HepG2 (cell line): ENCODE data around the gene HSD17B11. TPM values are rescaled to one million over a fixed set of nuclear protein-coding genes. Genes with fewer than 3 reads are reported as not detected.

Source experiments
- DMAP1 ChIP-seq: IDR thresholded peaks from 2 replicates; pipeline ENCODE4 v1.6.1; 2016
- ESRRA ChIP-seq: sonication (generic); formaldehyde crosslinking; IDR thresholded peaks from 2 replicates; pipeline ENCODE4 v1.5.1; 2020; ENCODE audit warnings: mild to moderate bottlenecking, low read depth, missing genetic modification reagents
- HNRNPLL ChIP-seq: fragments of 200-400 bp; formaldehyde crosslinking; IDR thresholded peaks from 2 replicates; pipeline ENCODE4 v1.6.1; 2017; ENCODE audit warnings: mild to moderate bottlenecking, low read depth, low read length; ENCODE audit not compliant: poor library complexity, severe bottlenecking
- KDM5A ChIP-seq: fragments of 200-600 bp; sonication (generic); IDR thresholded peaks from 2 replicates; pipeline ENCODE4 v1.7.0; 2018; ENCODE audit warnings: antibody characterized with exemption, mild to moderate bottlenecking, low read length, borderline replicate concordance
- MIER2 ChIP-seq: IDR thresholded peaks from 2 replicates; pipeline ENCODE4 v1.6.1; 2016; ENCODE audit warnings: missing biosample characterization, missing genetic modification reagents
- NR2F2 ChIP-seq: IDR thresholded peaks from 2 replicates; pipeline ENCODE4 v1.6.1; 2012; ENCODE audit warnings: low read depth, inconsistent platforms, borderline replicate concordance
- PBX3 ChIP-seq: sonication (generic); formaldehyde crosslinking; IDR thresholded peaks from 2 replicates; pipeline ENCODE4 v1.8.1; 2023; ENCODE audit warnings: missing genetic modification reagents, inconsistent platforms, borderline replicate concordance
- POGZ ChIP-seq: sonication (generic); formaldehyde crosslinking; IDR thresholded peaks from 2 replicates; pipeline ENCODE4 v1.4.0; 2020; ENCODE audit warnings: mild to moderate bottlenecking, missing genetic modification reagents
- PRDM4 ChIP-seq: sonication (generic); formaldehyde crosslinking; IDR thresholded peaks from 2 replicates; pipeline ENCODE4 v1.9.0; 2021; ENCODE audit warnings: missing genetic modification reagents, borderline replicate concordance
- SP4 ChIP-seq: sonication (generic); formaldehyde crosslinking; IDR thresholded peaks from 2 replicates; pipeline ENCODE4 v1.8.1; 2023; ENCODE audit warnings: mild to moderate bottlenecking, missing genetic modification reagents
- ZHX2 ChIP-seq, 2 experiments: sonication (generic) in 1 of 2; formaldehyde crosslinking in 1 of 2; IDR thresholded peaks; 2 replicates each; pipeline versions ENCODE4 v1.6.1 to v1.9.0; 2014 to 2022; ENCODE audit warnings: antibody characterized with exemption in 1 of 2, borderline replicate concordance in 1 of 2, inconsistent platforms in 1 of 2, low read depth in 1 of 2, missing genetic modification reagents in 1 of 2
- ZIK1 ChIP-seq: sonication (generic); formaldehyde crosslinking; IDR thresholded peaks from 2 replicates; pipeline ENCODE4 v1.5.0; 2020; ENCODE audit warnings: mild to moderate bottlenecking, low read depth, missing genetic modification reagents, borderline replicate concordance
- ZNF251 ChIP-seq: sonication (generic); formaldehyde crosslinking; IDR thresholded peaks from 2 replicates; pipeline ENCODE4 v1.9.0; 2021; ENCODE audit warnings: mild to moderate bottlenecking, missing genetic modification reagents
- ZNF414 ChIP-seq: sonication (generic); formaldehyde crosslinking; IDR thresholded peaks from 2 replicates; pipeline ENCODE4 v1.5.0; 2020; ENCODE audit warnings: missing genetic modification reagents
- ZNF660 ChIP-seq: sonication (generic); formaldehyde crosslinking; IDR thresholded peaks from 2 replicates; pipeline ENCODE4 v1.5.1; 2020; ENCODE audit warnings: mild to moderate bottlenecking, low read depth, missing genetic modification reagents, borderline replicate concordance
- ZNF761 ChIP-seq: sonication (generic); formaldehyde crosslinking; conservative IDR thresholded peaks from 2 replicates; pipeline ENCODE4 v1.4.0; 2020; ENCODE audit warnings: mild to moderate bottlenecking, missing genetic modification reagents
- ZNF816 ChIP-seq: sonication (generic); formaldehyde crosslinking; IDR thresholded peaks from 2 replicates; pipeline ENCODE4 v1.8.0; 2022; ENCODE audit warnings: missing genetic modification reagents, mild to moderate bottlenecking, borderline replicate concordance
- polyA plus RNA-seq, 8 experiments: library from polyadenylated mRNA; depleted of rRNA in 3 of 8; stranded (reverse) in 7 of 8; unstranded in 1 of 8; fragments of >200 nt; fragmentation: Illumina TruSeq in 4 of 8; extraction: Trizol in 4 of 8; gene quantifications; 2 replicates each; pipeline versions ENCODE4 v1.2.1 to v1.2.3, GENCODE V29; 2011 to 2016; ENCODE audit warnings: low read depth in 4 of 8, missing spikeins in 1 of 8, mixed read lengths in 1 of 8; ENCODE audit not compliant: insufficient read depth in 1 of 8
- total RNA-seq, 5 experiments: library from RNA; depleted of rRNA; stranded (reverse); fragments of >200 nt; fragmentation: Illumina TruSeq; extraction: Trizol; gene quantifications; 2 replicates each; pipeline ENCODE4 v1.2.3, GENCODE V29; 2016; ENCODE audit warnings: low read depth in 1 of 5

HSD17B11 gene
- total and polyA plus RNA-seq, 2 of the 13 experiments (the other 11 are each of a cell fraction or from before 2014, with no cell fraction given), result 121 to 158 TPM

GRCh38 chr4:87422104-87423052, 31.4 kb upstream of the HSD17B11 start, which contains the start of gene NUDT9 (continued):
- TF ChIP-seq PBX3 (CRISPR knock-in tag) (no peak), ZIK1 (CRISPR knock-in tag) (no peak), DMAP1 (CRISPR knock-in tag) (peak; percentile 92), ZNF761 (peak; percentile 72), NR2F2 (peak; percentile 59; the same call in 1 of the 2 replicates), SP4 (peak; percentile 59), PRDM4 (CRISPR knock-in tag) (no peak; the same call in 1 of the 2 replicates), POGZ (CRISPR knock-in tag) (peak; percentile 89), ZHX2 (IDR thresholded peaks at IDR 0.05; ENCODE audit: low read depth) (0 out of 2 replicates have a peak, but pooled peaks have one; percentile 21), ZHX2 (CRISPR knock-in tag; IDR thresholded peaks at IDR 0.05; ENCODE audit: borderline replicate concordance) (0 out of 2 replicates have a peak, but pooled peaks have one; percentile 47), ZNF816 (no peak; the same call in 1 of the 2 replicates), KDM5A (peak; percentile 94), HNRNPLL (peak; percentile 97), ESRRA (peak; percentile 58; the same call in 1 of the 2 replicates), ZNF660 (no peak), ZNF414 (CRISPR knock-in tag) (no peak; the same call in 1 of the 2 replicates), MIER2 (CRISPR knock-in tag) (peak; percentile 74), ZNF251 (CRISPR knock-in tag) (peak; percentile 76; the same call in 1 of the 2 replicates)
